AG04450 (cell line): Measurements from ENCODE around the gene SLIT3. TPM values are rescaled to one million over a fixed set of nuclear protein-coding genes. Genes with fewer than 3 reads are reported as not detected.

Experiments used
- CTCF ChIA-PET: fragments of 300-600, 350-600 bp; formaldehyde crosslinking; extraction: SDS; loops from one replicate; lab custom pipeline; 2022; ENCODE audit warnings: antibody characterized with exemption, inconsistent platforms; lab: Charles Lee
- POLR2A ChIA-PET: fragments of 350-600 bp; formaldehyde crosslinking; extraction: SDS; loops from one replicate; lab custom pipeline; 2021; ENCODE audit warnings: antibody characterized with exemption, inconsistent platforms; lab: Yijun Ruan, JAX
- DNase-seq: peaks from one replicate; pipeline ENCODE4 v3.0.0-alpha.2; 2011; ENCODE audit warnings: low read depth, low spot score
- H3K27ac ChIP-seq: one replicate; pipeline ENCODE4 v1.5.1; 2012; ENCODE audit warnings: low read depth, low read length, control low read depth
- H3K27me3 ChIP-seq: one replicate; pipeline ENCODE4 v1.6.0; 2012; ENCODE audit warnings: low read length; ENCODE audit not compliant: control insufficient read depth, insufficient read depth
- H3K4me3 ChIP-seq: 2 replicates; pipeline ENCODE4 v1.5.1; 2011; ENCODE audit warnings: mild to moderate bottlenecking, low read depth, low read length, control low read depth
- H3K9me3 ChIP-seq: 2 replicates; pipeline ENCODE4 v1.5.1; 2012; ENCODE audit warnings: low read length; ENCODE audit not compliant: control insufficient read depth, insufficient read depth
- CTCF ChIP-seq: IDR thresholded peaks from 2 replicates; pipeline ENCODE4 v1.5.1; 2011; ENCODE audit warnings: low read depth, low read length, control low read depth, inconsistent platforms
- polyA plus RNA-seq: library from polyadenylated mRNA; depleted of rRNA; stranded (reverse); fragments of >200 nt; gene quantifications from 2 replicates; pipeline ENCODE4 v1.2.3, GENCODE V29; 2011

SLIT3 gene
- polyA plus RNA-seq, 1 experiment: 0.26 TPM

- no peak for DNase-seq
- no peaks in the 10 kb centered on the region for H3K9me3 ChIP-seq
- H3K4me3 ChIP-seq: no peak overlapping the region
- H3K27ac ChIP-seq: no peak overlapping the region
- POLR2A ChIA-PET: no interaction called here
- CTCF ChIA-PET: interaction anchor here (0.9 kb wide), 1 partner anchor 216 kb away, joined by 3 read pairs; no protein-coding TSS in a partner anchor
- TF ChIP-seq CTCF: no peak
- no peaks in the 10 kb centered on the region for H3K27me3 ChIP-seq
These were observed 529.9 kb downstream of the SLIT3 start for GRCh38 chr5:168770996-168771395.

- DNase-seq: no peak
These were observed 530.9 kb downstream of the SLIT3 start for GRCh38 chr5:168770036-168770498.

GRCh38 chr5:168768172-168768571, 532.8 kb downstream of the SLIT3 start:
- CTCF ChIA-PET: no interaction called here
- DNase-seq: no peak
- TF ChIP-seq CTCF: no peak
- POLR2A ChIA-PET: no interaction called here
- Histone ChIP-seq H3K27me3 (peaks cover 5% of the 10 kb centered on the region), H3K27ac (no peak overlapping the region), H3K4me3 (no peak overlapping the region), H3K9me3 (no peaks in the 10 kb centered on the region)

More at GRCh38 chr5:168770036-168770498, 530.9 kb downstream of the SLIT3 start:
- ChIA-PET CTCF (no interaction called here), POLR2A (no interaction called here)
- Histone ChIP-seq H3K4me3 (no peak overlapping the region), H3K27ac (no peak overlapping the region), H3K27me3 (peaks cover 3% of the 10 kb centered on the region), H3K9me3 (no peaks in the 10 kb centered on the region)
- no peak for TF ChIP-seq CTCF

GRCh38 chr5:168766426-168766700, 534.6 kb downstream of the SLIT3 start:
- CTCF ChIA-PET: no interaction called here
- no peak for TF ChIP-seq CTCF
- POLR2A ChIA-PET: no interaction called here
- no peak overlapping the region for H3K4me3 ChIP-seq
- H3K27me3 ChIP-seq: peaks cover 5% of the 10 kb centered on the region
- DNase-seq: no peak
- H3K9me3 ChIP-seq: no peaks in the 10 kb centered on the region
- H3K27ac ChIP-seq: no peak overlapping the region

- H3K4me3 ChIP-seq: no peak overlapping the region
These were observed 535.2 kb downstream of the SLIT3 start for GRCh38 chr5:168765551-168766425.

More at GRCh38 chr5:168765551-168766425, 535.2 kb downstream of the SLIT3 start:
- no peak for TF ChIP-seq CTCF
- peaks cover 5% of the 10 kb centered on the region for H3K27me3 ChIP-seq
- ChIA-PET POLR2A (interaction anchor here (0.6 kb wide), 1 partner anchor 17 kb away, joined by 3 read pairs; no protein-coding TSS in a partner anchor), CTCF (no interaction called here)
- no peak overlapping the region for H3K27ac ChIP-seq
- DNase-seq: no peak
- H3K9me3 ChIP-seq: no peaks in the 10 kb centered on the region
